Esophagus squamous epithelium (tissue), 4 donors: ENCODE results near the gene GNPAT.

Source experiments
- POLR2A ChIP-seq, 4 donors: fragments of 450-650 bp; IDR thresholded peaks; one replicate each; pipeline ENCODE4 v1.6.1; 2017; ENCODE audit warnings: antibody characterized with exemption in 4 of 4, mild to moderate bottlenecking in 4 of 4, moderate library complexity in 3 of 4
- TF ChIP-seq, protein P1 (sequence below), 6 experiments: fragments of 450-650 bp in 4 of 6; fragments of 200-600 bp in 2 of 6; sonication (generic) in 2 of 6; IDR thresholded peaks; one replicate each; pipeline ENCODE4 v1.5.1; 2016 to 2019; ENCODE audit warnings: antibody characterized with exemption in 6 of 6, mild to moderate bottlenecking in 4 of 6, moderate library complexity in 4 of 6

- TF ChIP-seq, protein P1, sequence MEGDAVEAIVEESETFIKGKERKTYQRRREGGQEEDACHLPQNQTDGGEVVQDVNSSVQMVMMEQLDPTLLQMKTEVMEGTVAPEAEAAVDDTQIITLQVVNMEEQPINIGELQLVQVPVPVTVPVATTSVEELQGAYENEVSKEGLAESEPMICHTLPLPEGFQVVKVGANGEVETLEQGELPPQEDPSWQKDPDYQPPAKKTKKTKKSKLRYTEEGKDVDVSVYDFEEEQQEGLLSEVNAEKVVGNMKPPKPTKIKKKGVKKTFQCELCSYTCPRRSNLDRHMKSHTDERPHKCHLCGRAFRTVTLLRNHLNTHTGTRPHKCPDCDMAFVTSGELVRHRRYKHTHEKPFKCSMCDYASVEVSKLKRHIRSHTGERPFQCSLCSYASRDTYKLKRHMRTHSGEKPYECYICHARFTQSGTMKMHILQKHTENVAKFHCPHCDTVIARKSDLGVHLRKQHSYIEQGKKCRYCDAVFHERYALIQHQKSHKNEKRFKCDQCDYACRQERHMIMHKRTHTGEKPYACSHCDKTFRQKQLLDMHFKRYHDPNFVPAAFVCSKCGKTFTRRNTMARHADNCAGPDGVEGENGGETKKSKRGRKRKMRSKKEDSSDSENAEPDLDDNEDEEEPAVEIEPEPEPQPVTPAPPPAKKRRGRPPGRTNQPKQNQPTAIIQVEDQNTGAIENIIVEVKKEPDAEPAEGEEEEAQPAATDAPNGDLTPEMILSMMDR (IDR thresholded peaks at IDR 0.05), result no peak
- TF ChIP-seq POLR2A (IDR thresholded peaks at IDR 0.05), result no peak
Measured at GRCh38 chr1:231317306-231318014, 76.4 kb downstream of the GNPAT start.
